Mucosa of stomach (tissue), 1 donor: ENCODE measurements around the gene TMEM219.
"Not testable (repeated sequence)": the region's sequence is repeated elsewhere in the genome, so short reads cannot be mapped to it uniquely, and the experiment has no call there.

Source experiments
- H3K27me3 ChIP-seq: one replicate; pipeline ENCODE4 v1.7.0; 2013; ENCODE audit warnings: mild to moderate bottlenecking, low read length; ENCODE audit not compliant: control insufficient read depth, insufficient read depth
- H3K36me3 ChIP-seq: one replicate; pipeline ENCODE4 v1.7.0; 2013; ENCODE audit warnings: low read length; ENCODE audit not compliant: control insufficient read depth, insufficient read depth
- H3K4me1 ChIP-seq: one replicate; pipeline ENCODE4 v1.7.0; 2013; ENCODE audit warnings: mild to moderate bottlenecking, low read length; ENCODE audit not compliant: control insufficient read depth, insufficient read depth
- H3K4me3 ChIP-seq: one replicate; pipeline ENCODE4 v1.7.0; 2013; ENCODE audit warnings: low read length
- H3K9ac ChIP-seq: one replicate; pipeline ENCODE4 v1.7.0; 2013; ENCODE audit warnings: mild to moderate bottlenecking, low read length, moderate library complexity
- H3K9me3 ChIP-seq: one replicate; pipeline ENCODE4 v1.7.0; 2013; ENCODE audit warnings: mild to moderate bottlenecking, low read length, moderate library complexity; ENCODE audit not compliant: control insufficient read depth
- donor health status: Pancreatic carcinoma.

TMEM219 gene

DNA sequence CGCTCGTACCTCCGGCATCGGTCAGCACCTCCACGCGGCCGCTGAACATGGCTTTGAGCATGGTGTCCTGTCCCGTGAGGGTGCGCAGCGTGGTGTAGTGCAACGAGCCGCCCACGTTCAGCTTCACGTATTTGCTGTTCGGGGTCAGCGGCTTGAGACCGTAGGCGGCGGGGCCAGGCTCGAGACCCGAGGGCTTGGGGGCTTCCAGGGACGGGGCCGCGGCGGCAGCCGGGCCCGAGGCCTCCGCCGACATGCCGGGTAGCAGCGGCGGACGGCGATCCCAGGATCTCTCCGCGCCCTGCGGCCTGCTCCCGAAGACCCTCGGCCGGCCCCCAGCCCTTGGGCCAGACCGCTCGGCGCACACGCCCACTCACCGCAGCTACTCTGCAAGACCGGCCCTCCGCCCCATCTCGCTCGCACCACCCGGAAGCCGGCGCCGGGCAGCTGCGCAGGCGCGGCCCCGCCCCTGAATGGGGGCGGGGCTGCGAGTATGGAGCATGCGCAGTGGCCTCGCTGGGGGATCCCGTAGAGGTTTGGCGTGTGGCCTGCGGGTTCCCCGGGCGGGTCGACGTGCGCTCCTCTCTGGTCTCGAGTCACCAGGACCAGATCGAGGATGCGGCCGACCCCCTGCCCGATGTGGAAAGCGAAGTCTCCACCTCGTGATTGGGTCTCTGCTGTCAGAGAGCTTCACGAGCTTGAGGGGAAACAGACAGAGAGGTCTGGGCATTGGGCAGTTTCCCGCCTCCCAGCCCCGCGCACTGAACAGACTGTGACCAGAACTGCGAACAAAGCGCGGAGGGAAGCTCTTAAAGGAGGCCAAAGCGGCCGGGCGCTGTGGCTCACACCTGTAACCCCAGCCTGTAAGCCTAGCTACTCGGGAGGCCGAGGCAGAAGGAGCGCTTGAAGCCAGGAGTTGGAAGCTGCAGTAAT is 35.8 kb upstream of the TMEM219 start, which contains the start of gene KCTD13:
KCTD13 (minus strand) TSS at position 446 of the 930 bp plus-strand sequence; CDS start at position 253, 193 bp downstream.
- no peaks in the 10 kb centered on the region for H3K27me3 ChIP-seq
- peak within 1 kb of the TSS; percentile 74 for H3K9ac ChIP-seq
- peaks cover 23% of the 10 kb centered on the region for H3K4me1 ChIP-seq
- peak within 1 kb of the TSS; percentile 69 for H3K4me3 ChIP-seq
- H3K9me3 ChIP-seq = no peaks in the 10 kb centered on the region
- no peaks in the 10 kb centered on the region for H3K36me3 ChIP-seq

DNA sequence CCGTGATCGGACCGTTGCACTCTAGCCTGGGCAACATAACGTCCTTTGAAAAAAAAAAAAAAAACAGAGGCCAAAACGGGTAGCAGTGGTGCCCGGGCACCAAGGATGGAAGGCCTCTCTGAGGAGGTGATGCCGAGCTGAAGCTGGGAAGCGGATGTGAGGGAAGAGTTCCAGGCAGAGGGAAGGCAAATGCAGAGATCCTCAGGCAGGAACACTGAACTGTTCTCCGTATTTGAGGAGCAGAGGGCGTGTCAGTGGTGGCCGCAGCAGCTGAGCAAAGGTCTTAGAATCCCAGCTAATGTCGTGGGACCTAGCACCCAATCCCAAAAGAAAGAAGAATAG is 35.2 kb upstream of the TMEM219 start:
- H3K9me3 ChIP-seq = no peaks in the 10 kb centered on the region
- H3K4me1 ChIP-seq = peaks cover 23% of the 10 kb centered on the region
- H3K4me3 ChIP-seq = peak overlapping the region; percentile 69
- no peaks in the 10 kb centered on the region for H3K36me3 ChIP-seq
- peak overlapping the region; percentile 74 for H3K9ac ChIP-seq
- H3K27me3 ChIP-seq = no peaks in the 10 kb centered on the region

DNA sequence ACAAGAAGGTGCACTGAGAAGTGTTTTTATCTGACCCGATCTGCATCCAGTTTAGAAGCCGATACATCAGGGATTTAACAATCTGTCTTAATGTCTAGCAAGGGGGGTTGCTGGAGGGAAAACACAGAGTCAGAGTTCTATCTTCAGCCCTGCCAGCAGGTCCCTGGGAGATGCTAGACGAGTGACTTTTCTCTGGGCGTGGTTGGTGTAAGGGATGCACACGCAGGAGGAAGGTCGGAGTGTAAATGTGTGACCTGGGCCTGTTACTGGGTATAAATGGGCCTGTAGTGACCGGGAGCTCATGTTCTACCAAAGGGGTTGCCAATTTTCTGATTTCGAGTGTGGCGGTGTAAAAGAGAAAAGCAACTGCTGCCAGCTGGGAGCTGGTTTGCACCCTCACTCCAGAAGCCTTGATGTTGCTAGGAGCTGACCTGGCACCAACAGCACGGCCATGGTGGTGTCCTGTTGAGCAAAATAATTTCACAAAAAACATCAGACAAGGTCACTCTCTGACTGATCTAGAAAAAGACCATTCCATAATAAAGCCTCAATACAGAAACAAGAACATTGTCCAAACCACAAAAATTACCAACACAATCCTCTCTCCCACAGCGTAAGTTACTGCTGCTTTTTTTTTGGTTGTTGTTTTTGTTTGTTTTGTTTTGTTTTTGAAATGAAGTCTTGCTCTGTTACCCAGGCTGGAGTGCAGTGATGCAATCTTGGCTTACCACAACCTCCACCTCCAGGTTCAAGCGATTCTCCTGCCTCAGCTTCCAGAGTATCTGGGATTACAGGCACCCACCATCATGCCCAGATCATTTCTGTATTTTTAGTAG is 34.6 kb upstream of the TMEM219 start:
- Histone ChIP-seq H3K9me3 (no peaks in the 10 kb centered on the region), H3K27me3 (no peaks in the 10 kb centered on the region), H3K4me1 (peaks cover 23% of the 10 kb centered on the region), H3K4me3 (peak overlapping the region; percentile 69), H3K36me3 (no peaks in the 10 kb centered on the region), H3K9ac (peak overlapping the region; percentile 74)

DNA sequence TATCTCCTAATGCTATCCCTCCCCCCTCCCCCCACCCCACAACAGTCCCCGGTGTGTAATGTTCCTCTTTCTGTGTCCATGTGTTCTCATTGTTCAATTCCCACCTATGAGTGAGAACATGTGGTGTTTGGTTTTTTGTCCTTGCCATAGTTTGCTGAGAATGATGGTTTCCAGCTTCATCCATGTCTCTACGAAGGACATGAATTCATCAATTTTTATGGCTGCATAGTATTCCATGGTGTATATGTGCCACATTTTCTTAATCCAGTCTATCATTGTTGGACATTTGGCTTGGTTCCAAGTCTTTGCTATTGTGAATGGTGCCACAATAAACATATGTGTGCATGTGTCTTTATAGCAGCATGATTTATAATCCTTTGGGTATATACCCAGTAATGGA is 30.1 kb upstream of the TMEM219 start:
- not testable (repeated sequence) for H3K27me3 ChIP-seq
- H3K4me1 ChIP-seq = peaks cover 10% of the 10 kb centered on the region

DNA sequence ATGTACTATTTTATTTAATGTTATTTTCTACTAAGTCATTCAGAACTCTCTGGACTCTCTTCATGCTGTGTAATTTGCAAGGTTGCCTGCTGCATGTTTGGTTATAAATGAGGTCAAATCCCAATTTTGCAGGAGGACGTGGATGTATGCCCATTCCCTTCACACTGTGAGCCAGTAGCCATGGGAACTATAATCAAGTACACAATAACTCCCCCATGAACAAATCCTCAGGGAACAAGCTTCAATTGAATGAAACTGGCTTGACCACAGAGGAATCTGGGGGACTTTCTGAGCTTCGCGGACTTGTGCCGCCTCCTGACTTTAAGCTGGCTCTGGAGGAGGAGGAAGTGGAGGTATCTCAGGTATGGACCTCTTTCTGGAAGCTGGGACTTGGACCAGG is 21.2 kb upstream of the TMEM219 start:
- Histone ChIP-seq H3K36me3 (no peaks in the 10 kb centered on the region), H3K9me3 (no peaks in the 10 kb centered on the region), H3K27me3 (no peaks in the 10 kb centered on the region), H3K4me1 (peaks cover 17% of the 10 kb centered on the region), H3K9ac (no peak overlapping the region), H3K4me3 (no peak overlapping the region)

More for the DNA sequence above, 30.1 kb upstream of the TMEM219 start:
- H3K9ac ChIP-seq, H3K9me3 ChIP-seq, H3K36me3 ChIP-seq, H3K4me3 ChIP-seq: not testable (repeated sequence)

DNA sequence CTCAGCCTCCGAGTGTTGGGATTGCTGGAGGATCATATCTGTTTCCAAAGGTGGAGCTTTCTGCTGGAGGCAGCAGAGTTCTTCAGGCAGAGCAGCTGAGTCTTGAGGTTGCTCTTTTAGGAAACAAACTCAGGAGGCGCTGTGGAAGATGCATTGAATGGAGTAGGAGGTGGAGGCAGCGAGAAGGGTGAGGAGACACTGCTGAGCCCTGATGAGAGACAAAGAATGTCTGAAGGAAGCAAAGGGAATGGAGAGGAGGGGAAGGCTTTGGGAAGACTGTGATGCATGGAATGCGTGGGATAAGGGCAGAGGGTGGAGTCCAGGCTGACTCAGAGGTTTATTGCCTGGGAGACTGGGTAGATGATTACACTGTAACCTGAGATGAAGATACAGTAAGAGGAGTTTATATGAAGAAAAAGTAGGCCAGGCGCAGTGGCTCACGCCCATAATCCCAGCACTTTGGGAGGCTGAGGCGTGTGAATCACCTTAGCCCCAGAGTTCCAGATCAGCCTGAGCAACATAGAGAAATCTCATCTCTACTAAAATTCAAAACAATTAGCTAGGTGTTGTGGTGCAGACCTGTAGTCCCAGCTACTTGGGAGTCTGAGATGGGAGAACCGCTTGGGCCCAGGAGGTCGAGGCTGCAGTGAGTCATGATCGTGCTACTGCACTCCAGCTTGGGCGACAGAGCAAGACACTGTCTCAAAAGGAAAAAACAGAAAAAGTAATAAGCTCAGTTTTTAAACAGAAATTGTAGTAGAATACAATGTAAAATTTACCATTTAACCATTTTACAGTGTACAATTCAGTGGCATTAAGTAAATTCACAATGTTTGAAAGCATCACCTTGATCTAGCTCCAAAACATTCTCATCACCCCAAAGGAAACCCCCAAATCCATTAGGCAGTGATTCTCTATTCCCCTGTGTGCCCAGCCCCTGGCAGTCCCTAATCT is 17.8 kb upstream of the TMEM219 start:
- no peaks in the 10 kb centered on the region for H3K36me3 ChIP-seq
- H3K27me3 ChIP-seq = no peaks in the 10 kb centered on the region
- H3K9me3 ChIP-seq = no peaks in the 10 kb centered on the region
- H3K4me1 ChIP-seq = peaks cover 17% of the 10 kb centered on the region
- peak overlapping the region; percentile 23 for H3K9ac ChIP-seq
- H3K4me3 ChIP-seq = no peak overlapping the region

DNA sequence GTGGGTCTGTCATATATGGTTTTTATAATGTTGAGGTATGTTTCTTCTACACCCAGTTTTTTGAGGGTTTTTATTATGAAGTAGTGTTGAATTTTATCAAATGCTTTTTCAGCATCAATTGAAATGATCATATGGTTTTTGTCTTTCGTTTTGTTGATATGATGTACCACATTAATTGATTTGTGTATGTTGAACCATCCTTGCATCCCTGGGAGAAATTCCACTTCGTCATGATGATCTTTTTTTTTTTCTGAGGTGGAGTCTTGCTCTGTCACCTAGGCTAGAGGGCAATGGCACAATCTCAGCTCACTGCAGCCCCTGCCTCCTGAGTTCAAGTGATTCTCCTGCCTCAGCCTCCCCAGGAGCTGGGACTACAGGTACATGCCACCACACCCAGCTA is 14.0 kb upstream of the TMEM219 start:
- Histone ChIP-seq H3K4me1 (peaks cover 16% of the 10 kb centered on the region), H3K36me3 (no peaks in the 10 kb centered on the region), H3K9me3 (no peaks in the 10 kb centered on the region), H3K4me3 (no peak overlapping the region), H3K9ac (no peak overlapping the region), H3K27me3 (no peaks in the 10 kb centered on the region)

DNA sequence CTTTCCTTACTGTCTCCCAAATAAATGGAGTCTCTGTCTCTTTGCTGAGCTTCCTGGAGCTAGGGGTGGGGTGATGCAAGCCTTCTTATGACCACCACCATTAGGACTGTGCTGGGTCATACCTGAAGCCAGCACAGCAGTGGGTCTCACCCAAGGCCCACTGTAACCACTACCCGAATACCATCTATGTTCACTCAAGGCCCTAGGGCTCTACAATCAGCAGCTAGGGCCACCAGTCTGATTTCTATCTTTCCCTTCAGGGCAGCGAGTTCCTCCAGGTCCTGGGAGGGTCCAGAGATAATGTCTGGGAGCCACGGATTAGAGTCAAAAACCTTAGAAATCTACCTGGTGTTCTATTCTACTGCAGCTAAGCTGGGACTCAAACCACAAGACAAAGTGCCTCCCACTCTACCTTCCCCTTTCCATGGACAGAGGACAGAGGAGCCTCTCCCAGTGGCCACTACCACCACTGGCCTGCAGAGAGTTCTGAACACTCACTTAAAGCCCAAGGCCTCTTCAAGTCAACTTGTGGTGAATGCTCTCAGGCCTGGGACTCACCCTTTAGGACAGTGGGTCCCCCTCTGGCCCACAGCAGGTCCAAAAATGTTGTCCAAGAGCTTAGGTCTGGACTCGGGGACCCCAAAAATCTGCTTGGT is 10.9 kb upstream of the TMEM219 start:
- no peaks in the 10 kb centered on the region for H3K9me3 ChIP-seq
- no peaks in the 10 kb centered on the region for H3K27me3 ChIP-seq
- H3K9ac ChIP-seq = no peak overlapping the region
- H3K36me3 ChIP-seq = no peaks in the 10 kb centered on the region
- no peak overlapping the region for H3K4me3 ChIP-seq
- no peaks in the 10 kb centered on the region for H3K4me1 ChIP-seq

DNA sequence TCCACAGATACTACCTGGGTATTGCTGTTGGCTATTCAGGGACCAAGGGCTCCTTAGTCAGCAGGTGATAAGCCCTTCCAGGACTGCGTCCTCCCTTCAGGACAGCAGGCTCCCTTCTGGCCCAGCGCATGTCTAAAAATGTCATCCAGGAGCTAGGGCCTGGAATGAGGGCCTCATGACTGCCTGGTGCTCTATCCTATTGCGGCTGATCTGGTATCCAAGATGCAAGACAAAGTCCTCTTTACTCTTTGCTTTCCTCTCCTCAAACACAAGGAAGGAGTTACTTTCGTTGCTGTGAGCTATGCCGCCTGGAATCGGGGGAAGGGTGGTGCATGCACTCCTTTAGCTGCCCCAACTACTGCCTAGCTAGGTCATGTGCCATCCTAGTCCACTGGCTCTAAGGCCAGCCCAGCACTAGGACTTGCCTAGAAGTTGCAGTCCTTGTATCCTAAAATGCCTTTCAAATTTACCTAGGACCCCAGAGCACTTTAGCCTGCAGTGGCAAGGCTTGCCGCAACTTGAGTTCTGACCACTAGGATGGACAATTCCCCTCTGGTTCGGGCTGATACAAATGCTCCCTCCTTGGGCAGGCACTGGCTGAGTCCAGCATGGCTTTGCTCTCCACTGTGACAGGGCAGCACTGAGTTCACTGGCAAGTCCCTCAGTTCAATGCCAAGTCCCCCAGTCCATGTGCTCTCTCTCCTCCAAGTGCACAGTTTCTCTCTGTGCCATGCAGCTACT is 10.1 kb upstream of the TMEM219 start:
- Histone ChIP-seq H3K27me3 (no peaks in the 10 kb centered on the region), H3K36me3 (no peaks in the 10 kb centered on the region), H3K9ac (no peak overlapping the region), H3K4me1 (no peaks in the 10 kb centered on the region), H3K9me3 (no peaks in the 10 kb centered on the region), H3K4me3 (no peak overlapping the region)

DNA sequence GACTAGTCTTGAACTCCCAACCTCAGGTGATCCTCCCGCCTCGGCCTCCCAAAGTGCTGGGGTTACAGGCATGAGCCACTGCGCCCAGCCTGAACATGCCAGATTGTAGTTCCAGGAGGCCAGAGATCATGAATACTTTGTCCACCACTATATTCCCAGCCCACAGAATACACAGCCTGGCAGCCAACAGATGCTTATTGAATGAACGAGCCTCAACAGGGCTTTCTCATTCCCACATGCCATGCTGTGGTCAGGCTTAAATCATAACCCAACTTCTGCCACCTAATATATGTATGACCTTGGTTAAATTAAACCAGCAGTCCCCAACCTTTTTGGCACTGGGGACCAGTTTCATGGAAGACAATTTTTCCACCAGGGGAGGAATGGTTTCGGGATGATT is 3.1 kb upstream of the TMEM219 start:
- Histone ChIP-seq H3K4me1 (peaks cover 11% of the 10 kb centered on the region), H3K27me3 (no peaks in the 10 kb centered on the region), H3K36me3 (no peaks in the 10 kb centered on the region), H3K4me3 (no peak overlapping the region), H3K9me3 (no peaks in the 10 kb centered on the region), H3K9ac (no peak overlapping the region)
